NCI-H128 (cell line): ENCODE measurements around the gene ABCC6.
"Not testable (repeated sequence)": the region's sequence is repeated elsewhere in the genome, so short reads cannot be mapped to it uniquely, and the experiment has no call there.

Experiments
- DNase-seq: peaks from one replicate; lab custom pipeline; 2025; ENCODE audit not compliant: unreplicated experiment; lab: John Stamatoyannopoulos, UW

The ABCC6 gene

GRCh38 chr16:16162591-16162990 is 60.7 kb downstream of the ABCC6 start:
- DNase-seq: no peak

GRCh38 chr16:16161840-16162239 is 61.5 kb downstream of the ABCC6 start:
- not testable (repeated sequence) for DNase-seq

GRCh38 chr16:16161319-16161718 is 62.0 kb downstream of the ABCC6 start:
- DNase-seq: no peak

GRCh38 chr16:16159662-16160061 is 63.6 kb downstream of the ABCC6 start:
- DNase-seq: no peak

- no peak for DNase-seq
These were observed 64.4 kb downstream of the ABCC6 start for GRCh38 chr16:16158741-16159374.

- DNase-seq: no peak
These were observed 65.1 kb downstream of the ABCC6 start for GRCh38 chr16:16158082-16158658.

- DNase-seq: no peak
These were observed 66.1 kb downstream of the ABCC6 start for GRCh38 chr16:16157166-16157565.

- DNase-seq: no peak
These were observed 68.1 kb downstream of the ABCC6 start for GRCh38 chr16:16155234-16155633.

- no peak for DNase-seq
These were observed 68.9 kb downstream of the ABCC6 start for GRCh38 chr16:16154281-16154951.

GRCh38 chr16:16153000-16153399 is 70.3 kb downstream of the ABCC6 start:
- not testable (repeated sequence) for DNase-seq

- DNase-seq: no peak
These were observed 72.0 kb downstream of the ABCC6 start for GRCh38 chr16:16151315-16151714.

GRCh38 chr16:16150878-16151152 is 72.5 kb downstream of the ABCC6 start:
- no peak for DNase-seq

- no peak for DNase-seq
These were observed 73.0 kb downstream of the ABCC6 start for GRCh38 chr16:16150117-16150877.

GRCh38 chr16:16149710-16150116 is 73.6 kb downstream of the ABCC6 start:
- DNase-seq: no peak

GRCh38 chr16:16148755-16149154 is 74.5 kb downstream of the ABCC6 start:
- DNase-seq: no peak

GRCh38 chr16:16148000-16148599 is 75.2 kb downstream of the ABCC6 start:
- not testable (repeated sequence) for DNase-seq

- DNase-seq: no peak
These were observed 75.8 kb downstream of the ABCC6 start for GRCh38 chr16:16147316-16147999.

- DNase-seq: no peak
These were observed 76.6 kb downstream of the ABCC6 start for GRCh38 chr16:16146380-16147315.

- no peak for DNase-seq
These were observed 78.0 kb downstream of the ABCC6 start for GRCh38 chr16:16145286-16145685.

- no peak for DNase-seq
These were observed 78.9 kb downstream of the ABCC6 start for GRCh38 chr16:16144416-16144815.
